Keratinocyte (primary cell): Measurements from ENCODE around the gene PSTPIP2. TPM values are rescaled to one million over a fixed set of nuclear protein-coding genes. Genes with fewer than 3 reads are reported as not detected.

Source experiments
- DNase-seq: peaks from one replicate; pipeline ENCODE4 v3.0.0-alpha.2; 2011; ENCODE audit warnings: low read depth, missing footprints, low spot score
- FAIRE-seq: peaks from 2 replicates; lab custom pipeline; 2011; peaks lifted over from hg19 to GRCh38; lab: Jason Lieb, UNC
- H2AFZ ChIP-seq: 2 replicates; pipeline ENCODE4 v1.6.0; 2012; ENCODE audit warnings: low read length, control low read depth, inconsistent platforms; ENCODE audit not compliant: control insufficient read depth
- H3K27ac ChIP-seq: 2 replicates; pipeline ENCODE4 v1.5.1; 2011; ENCODE audit warnings: low read length; ENCODE audit not compliant: control insufficient read depth, insufficient read depth
- H3K27me3 ChIP-seq: 3 replicates; pipeline ENCODE4 v1.6.0; 2011; ENCODE audit warnings: low read length; ENCODE audit not compliant: control insufficient read depth, insufficient read depth; ENCODE audit errors: extremely low read depth
- H3K36me3 ChIP-seq, 2 experiments: 2 replicates in 1 of 2; 3 replicates in 1 of 2; pipeline ENCODE4 v1.5.1; 2011; ENCODE audit warnings: low read length in 2 of 2, mild to moderate bottlenecking in 1 of 2; ENCODE audit not compliant: control insufficient read depth in 2 of 2, insufficient read depth in 2 of 2; ENCODE audit errors: extremely low read depth in 1 of 2
- H3K4me1 ChIP-seq: 3 replicates; pipeline ENCODE4 v1.5.1; 2011; ENCODE audit warnings: low read length; ENCODE audit not compliant: control insufficient read depth, insufficient read depth; ENCODE audit errors: extremely low read depth
- H3K4me2 ChIP-seq: 3 replicates; pipeline ENCODE4 v1.6.0; 2011; ENCODE audit warnings: low read depth, low read length; ENCODE audit not compliant: control insufficient read depth, insufficient read depth; ENCODE audit errors: extremely low read depth
- H3K4me3 ChIP-seq, 3 experiments: fragments of 200-600 bp in 1 of 3; sonication (generic) in 1 of 3; 2 replicates in 2 of 3; 3 replicates in 1 of 3; pipeline ENCODE4 v1.5.1; 2011 to 2016; ENCODE audit warnings: low read length in 3 of 3, mild to moderate bottlenecking in 3 of 3, control low read depth in 2 of 3, inconsistent platforms in 1 of 3, low read depth in 1 of 3, mixed read lengths in 1 of 3, mixed run types in 1 of 3, moderate library complexity in 1 of 3; ENCODE audit not compliant: control insufficient read depth in 2 of 3, insufficient read depth in 2 of 3; ENCODE audit errors: extremely low read depth in 1 of 3
- H3K79me2 ChIP-seq: 2 replicates; pipeline ENCODE4 v1.6.0; 2012; ENCODE audit warnings: low read length; ENCODE audit not compliant: control insufficient read depth, insufficient read depth
- H3K9ac ChIP-seq: 3 replicates; pipeline ENCODE4 v1.6.0; 2011; ENCODE audit warnings: low read length; ENCODE audit not compliant: control insufficient read depth, insufficient read depth; ENCODE audit errors: extremely low read depth
- H3K9me1 ChIP-seq: 3 replicates; pipeline ENCODE4 v1.6.0; 2011; ENCODE audit warnings: low read length; ENCODE audit not compliant: control insufficient read depth, insufficient read depth; ENCODE audit errors: extremely low read depth
- H3K9me3 ChIP-seq: 2 replicates; pipeline ENCODE4 v1.5.1; 2012; ENCODE audit warnings: low read depth, low read length; ENCODE audit not compliant: control insufficient read depth
- H4K20me1 ChIP-seq: 3 replicates; pipeline ENCODE4 v1.6.0; 2011; ENCODE audit warnings: low read length; ENCODE audit not compliant: control insufficient read depth, insufficient read depth; ENCODE audit errors: extremely low read depth
- CTCF ChIP-seq, 3 experiments: IDR thresholded peaks in 1 of 3; conservative IDR thresholded peaks in 1 of 3; optimal IDR thresholded peaks in 1 of 3; 2 replicates in 2 of 3; 3 replicates in 1 of 3; pipeline versions ENCODE3 to v1.5.1; 2011; ENCODE audit warnings: low read length in 3 of 3, mild to moderate bottlenecking in 3 of 3, moderate library complexity in 2 of 3, control low read depth in 1 of 3, inconsistent platforms in 1 of 3; ENCODE audit not compliant: insufficient read depth in 2 of 3; ENCODE audit errors: extremely low read depth in 1 of 3
- EZH2 ChIP-seq: IDR thresholded peaks from one replicate; pipeline ENCODE4 v1.6.1; 2012; ENCODE audit warnings: inconsistent platforms, mild to moderate bottlenecking, low read length, moderate library complexity
- dilution Hi-C: fragments of 300-500 bp; cut with MboI; formaldehyde crosslinking; loops from one replicate; pipeline ENCODE4 v1.7.0; 2020; ENCODE audit warnings: low sequenced_read_pairs; ENCODE audit not compliant: extremely low pct_ligation_motif_present
- polyA plus RNA-seq, 5 experiments: library from polyadenylated mRNA; depleted of rRNA in 3 of 5; stranded (reverse) in 3 of 5; stranded (forward) in 1 of 5; unstranded in 1 of 5; fragments of >200 nt; gene quantifications; 1 replicate in 1 of 5; 2 replicates in 3 of 5; 3 replicates in 1 of 5; pipeline versions ENCODE4 v1.2.1 to v1.2.3, GENCODE V29; 2011 to 2012; ENCODE audit warnings: missing spikeins in 2 of 5, low read depth in 1 of 5, low replicate concordance in 1 of 5

Gene PSTPIP2
- polyA plus RNA-seq, 1 donor (not counting 4 experiments of a cell fraction or from before 2014, with no cell fraction given) = 27.3 TPM

GRCh38 chr18:46097431-46097800, 25.4 kb upstream of the PSTPIP2 start:
- Histone ChIP-seq H3K79me2 (peaks cover 55% of the 10 kb centered on the region), H4K20me1 (no peaks in the 10 kb centered on the region), H3K4me1 (peaks cover 10% of the 10 kb centered on the region), H3K9me1 (no peaks in the 10 kb centered on the region), H3K27me3 (no peaks in the 10 kb centered on the region), H3K36me3 (peaks cover 4 to 11% of the 10 kb centered on the region in 2 experiments), H3K4me2 (peak overlapping the region; percentile 97), H3K9me3 (no peaks in the 10 kb centered on the region), H3K4me3 (peak overlapping the region; percentile 72 to 99 (median 97)), H3K9ac (peak overlapping the region; percentile 98), H3K27ac (peak overlapping the region; percentile 92), H2AFZ (peak overlapping the region; percentile 96)
- no peak for FAIRE-seq
- dilution Hi-C loops = no loop called here
- TF ChIP-seq CTCF (optimal IDR thresholded peaks at IDR 0.05 in 1 of 3, IDR thresholded peaks at IDR 0.05 in 1 of 3, conservative IDR thresholded peaks at IDR 0.05 in 1 of 3; ENCODE audit: extremely low read depth in 1 of 3, insufficient read depth in 2 of 3, low read length in 3 of 3) (no peak), EZH2 (no peak)
- DNase-seq = no peak

- Histone ChIP-seq H2AFZ (no peak overlapping the region), H3K9ac (peak overlapping the region; percentile 98), H3K27ac (peak overlapping the region; percentile 92), H3K27me3 (no peaks in the 10 kb centered on the region), H3K9me3 (no peaks in the 10 kb centered on the region), H3K4me3 (peak overlapping the region; percentile 72 to 99 (median 97)), H3K79me2 (peaks cover 60% of the 10 kb centered on the region), H3K4me2 (peak overlapping the region; percentile 97), H3K36me3 (peaks cover 6 to 11% of the 10 kb centered on the region in 2 experiments), H3K9me1 (no peaks in the 10 kb centered on the region), H3K4me1 (peaks cover 10% of the 10 kb centered on the region), H4K20me1 (no peaks in the 10 kb centered on the region)
- TF ChIP-seq CTCF (optimal IDR thresholded peaks at IDR 0.05 in 1 of 3, IDR thresholded peaks at IDR 0.05 in 1 of 3, conservative IDR thresholded peaks at IDR 0.05 in 1 of 3; ENCODE audit: extremely low read depth in 1 of 3, insufficient read depth in 2 of 3, low read length in 3 of 3) (no peak), EZH2 (no peak)
- dilution Hi-C loops = no loop called here
- DNase-seq (no peak), FAIRE-seq (no peak)
Measured at GRCh38 chr18:46096651-46097300, 24.7 kb upstream of the PSTPIP2 start.
